Stimulated activated CD8-positive, alpha-beta memory T cell treated with anti-CD3 and anti-CD28 coated beads, Interleukin-7, amount 100 ng/mL, for 48 hours (primary cell): ENCODE measurements around the gene RPS27.
A peak's percentile ranks its signal among the peaks of the same experiment; 100 is the strongest.
"Not testable (repeated sequence)": the region's sequence is repeated elsewhere in the genome, so short reads cannot be mapped to it uniquely, and the experiment has no call there.

Experiments
- DNase-seq, 2 donors: peaks; one replicate each; pipeline ENCODE4 v3.0.0-alpha.2; 2020; ENCODE audit warnings: low read depth in 1 of 2; ENCODE audit errors: extremely low read depth in 1 of 2

RPS27 gene

GRCh38 chr1:153960206-153960605, 30.4 kb upstream of the RPS27 start:
- no peak for DNase-seq

GRCh38 chr1:153961421-153961820, 29.1 kb upstream of the RPS27 start:
- DNase-seq = no peak

GRCh38 chr1:153962088-153963029, 28.2 kb upstream of the RPS27 start:
- DNase-seq = no peak

GRCh38 chr1:153963030-153963849, 27.3 kb upstream of the RPS27 start, which contains the start of gene SLC39A1:
Gene SLC39A1, minus strand, starts transcription at chr1:153963537. Its CDS starts 822 bp downstream, at chr1:153962715.
- peak; percentile 90 to 95 for DNase-seq

GRCh38 chr1:153963850-153964331, 26.7 kb upstream of the RPS27 start:
- DNase-seq = no peak

- peak; percentile 69 to 77 for DNase-seq
These were observed 23.2 kb upstream of the RPS27 start, which contains the start of gene CREB3L4 for GRCh38 chr1:153967107-153967999. Gene CREB3L4, plus strand, starts transcription at chr1:153967902. Its CDS starts 624 bp downstream, at chr1:153968526.

- no peak for DNase-seq
These were observed 22.6 kb upstream of the RPS27 start for GRCh38 chr1:153968000-153968363.

- no peak for DNase-seq
These were observed 22.2 kb upstream of the RPS27 start for GRCh38 chr1:153968408-153968807.

- DNase-seq = no peak
These were observed 21.6 kb upstream of the RPS27 start for GRCh38 chr1:153968972-153969371.

- DNase-seq = no peak
These were observed 20.2 kb upstream of the RPS27 start for GRCh38 chr1:153970346-153970745.

- DNase-seq = no peak
These were observed 17.5 kb upstream of the RPS27 start for GRCh38 chr1:153973071-153973470.

- no peak for DNase-seq
These were observed 17.0 kb upstream of the RPS27 start for GRCh38 chr1:153973525-153973924.

- DNase-seq = no peak
These were observed 13.7 kb upstream of the RPS27 start for GRCh38 chr1:153976819-153977249.

- DNase-seq = peak; percentile 64 to 81
These were observed 13.0 kb upstream of the RPS27 start, which contains the start of gene JTB for GRCh38 chr1:153977250-153978240. Gene JTB, minus strand, starts transcription at chr1:153977674. Its CDS starts 422 bp downstream, at chr1:153977252.

- DNase-seq = no peak
These were observed 12.2 kb upstream of the RPS27 start for GRCh38 chr1:153978274-153978909.

- DNase-seq = not testable (repeated sequence)
These were observed 11.5 kb upstream of the RPS27 start for GRCh38 chr1:153979091-153979490.

GRCh38 chr1:153981735-153982134, 8.8 kb upstream of the RPS27 start:
- not testable (repeated sequence) for DNase-seq

- DNase-seq = no peak
These were observed 6.3 kb upstream of the RPS27 start for GRCh38 chr1:153984123-153984894.
